ENCODE measurements around the gene EAF2. TPM values are rescaled to one million over a fixed set of nuclear protein-coding genes. Genes with fewer than 3 reads are reported as not detected.

EAF2 gene
- total RNA-seq = 10 to 100 TPM in 2 of 5 experiments, 1 to 10 TPM in 3; 6.4 to 16.1 (median 7.5) TPM
- 10 to 100 TPM; 13.6 to 16.6 TPM for polyA plus RNA-seq
- 7.1 reads per million, percentile 30 among the genes with 10 or more reads in this experiment for total RNA-seq

- peaks cover 0 to 2% (median 0%) of the 10 kb centered on the region in 11 donors for H3K9me3 Mint-ChIP-seq
- peak within 1 kb of the TSS; percentile 83 to 97 (median 93) for H3K4me3 Mint-ChIP-seq
- peaks cover 0 to 8% (median 0%) of the 10 kb centered on the region in 3 experiments for H3K36me3 ChIP-seq (ENCODE audit: control insufficient read depth in 2 of 3, insufficient read depth in 3 of 3, low read length in 3 of 3)
- ChIA-PET CTCF (no interaction called here), POLR2A (interaction anchor here (0.5 to 1.3 kb wide), 4 partner anchors 86 to 568 kb away, joined by 3 to 9 read pairs (median 4); partner anchors contain the start of genes FAM162A, GOLGB1 and HCLS1)
- H3K36me3 Mint-ChIP-seq = peaks cover 0 to 18% (median 13%) of the 10 kb centered on the region in 5 donors
- no peaks in the 10 kb centered on the region for H3K27me3 ChIP-seq (ENCODE audit: control insufficient read depth in 2 of 2, insufficient read depth in 2 of 2, low read length in 2 of 2)
- H3K4me1 ChIP-seq (ENCODE audit: control insufficient read depth in 2 of 2, insufficient read depth in 2 of 2, low read length in 2 of 2) = peaks cover 10 to 14% of the 10 kb centered on the region in 2 donors
- peaks cover 32 to 65% (median 58%) of the 10 kb centered on the region in 7 donors for H3K4me1 Mint-ChIP-seq
- intact Hi-C loops (cut with micrococcal nuclease) = loop anchor here (1.0 to 10.0 kb wide), 22 partner anchors 38 to 1750 kb away; partner anchors contain the start of genes FAM162A (in 2 of the 2), GOLGB1 (in 2 of the 2), HACD2 (in 2 of the 2) and HCLS1 (in 2 of the 2)
- H3K4me3 ChIP-seq (ENCODE audit: low read length) = peak within 1 kb of the TSS; percentile 85
- H3K9me3 ChIP-seq (ENCODE audit: control insufficient read depth in 2 of 3, low read length in 3 of 3) = no peaks in the 10 kb centered on the region
- H3K27me3 Mint-ChIP-seq = no peaks in the 10 kb centered on the region
- ATAC-seq (peak; percentile 99), DNase-seq (peak; percentile 93 to 98 (median 97))
- peak within 1 kb of the TSS; percentile 78 to 98 (median 92) for H3K27ac Mint-ChIP-seq
- peak within 1 kb of the TSS; percentile 89 for H3K27ac ChIP-seq (ENCODE audit: low read depth, low read length)
Measured at GRCh38 chr3:121834671-121835464, at the start of gene EAF2, which contains the start of gene IQCB1. EAF2 (plus strand) TSS chr3:121835209; CDS start chr3:121835286, 77 bp downstream. IQCB1 (minus strand) TSS chr3:121835060; CDS start chr3:121828960, 6,100 bp downstream.

DNA sequence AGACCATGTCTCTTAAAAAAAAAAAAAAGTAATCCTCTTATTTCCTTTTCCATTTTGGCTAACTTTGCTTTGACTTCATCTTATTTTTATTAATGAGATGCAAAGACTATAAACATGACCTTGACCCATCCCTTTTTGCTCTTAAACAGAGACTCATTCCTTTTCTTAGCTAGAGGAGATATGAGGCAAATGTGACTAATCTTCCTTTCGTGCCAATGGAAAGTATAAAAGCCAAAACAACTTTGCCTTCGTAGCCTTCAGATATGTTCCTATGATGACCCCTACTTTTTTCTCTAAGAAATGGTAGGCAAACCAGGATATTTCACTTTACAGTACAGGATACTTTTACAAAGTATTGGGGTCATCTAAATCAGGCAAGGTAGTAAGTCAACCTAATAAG, 48.5 kb upstream of the EAF2 start:
- no peak for DNase-seq
- Histone ChIP-seq H3K27me3 (ENCODE audit: control insufficient read depth in 2 of 2, insufficient read depth in 2 of 2, low read length in 2 of 2) (no peaks in the 10 kb centered on the region), H3K36me3 (ENCODE audit: control insufficient read depth in 2 of 3, insufficient read depth in 3 of 3, low read length in 3 of 3) (peaks cover 12 to 33% (median 17%) of the 10 kb centered on the region in 3 experiments), H3K9me3 (ENCODE audit: control insufficient read depth in 2 of 3, low read length in 3 of 3) (no peaks in the 10 kb centered on the region), H3K4me3 (ENCODE audit: low read length) (no peak overlapping the region), H3K27ac (ENCODE audit: low read depth, low read length) (no peak overlapping the region), H3K4me1 (ENCODE audit: control insufficient read depth in 2 of 2, insufficient read depth in 2 of 2, low read length in 2 of 2) (no peaks in the 10 kb centered on the region)
- intact Hi-C loops (cut with micrococcal nuclease) = no loop called here
- Mint-ChIP-seq H3K27me3 (no peaks in the 10 kb centered on the region), H3K4me3 (no peak overlapping the region), H3K36me3 (peaks cover 23 to 79% (median 60%) of the 10 kb centered on the region in 5 donors), H3K4me1 (peaks cover 0 to 5% (median 0%) of the 10 kb centered on the region in 7 donors), H3K9me3 (no peaks in the 10 kb centered on the region), H3K27ac (no peak overlapping the region)
- POLR2A ChIA-PET = no interaction called here
- CTCF ChIA-PET = interaction anchor here (0.6 kb wide), 1 partner anchor 217 kb away, joined by 3 read pairs; no protein-coding TSS in a partner anchor
- no peak for ATAC-seq

- no peaks in the 10 kb centered on the region for H3K27me3 Mint-ChIP-seq
- CTCF ChIA-PET = no interaction called here
- H3K27me3 ChIP-seq (ENCODE audit: control insufficient read depth in 2 of 2, insufficient read depth in 2 of 2, low read length in 2 of 2) = no peaks in the 10 kb centered on the region
- peaks cover 18 to 57% (median 36%) of the 10 kb centered on the region in 5 donors for H3K36me3 Mint-ChIP-seq
- H3K4me1 Mint-ChIP-seq = peaks cover 0 to 5% (median 0%) of the 10 kb centered on the region in 7 donors
- DNase-seq = no peak
- no peaks in the 10 kb centered on the region for H3K4me1 ChIP-seq (ENCODE audit: control insufficient read depth in 2 of 2, insufficient read depth in 2 of 2, low read length in 2 of 2)
- no peaks in the 10 kb centered on the region for H3K9me3 Mint-ChIP-seq
- H3K4me3 Mint-ChIP-seq = no peak overlapping the region
- H3K27ac Mint-ChIP-seq = no peak overlapping the region
- no peak overlapping the region for H3K4me3 ChIP-seq (ENCODE audit: low read length)
- H3K9me3 ChIP-seq (ENCODE audit: control insufficient read depth in 2 of 3, low read length in 3 of 3) = no peaks in the 10 kb centered on the region
- no peak overlapping the region for H3K27ac ChIP-seq (ENCODE audit: low read depth, low read length)
- intact Hi-C loops (cut with micrococcal nuclease) = no loop called here
- ATAC-seq = no peak
- peaks cover 13 to 33% (median 13%) of the 10 kb centered on the region in 3 experiments for H3K36me3 ChIP-seq (ENCODE audit: control insufficient read depth in 2 of 3, insufficient read depth in 3 of 3, low read length in 3 of 3)
- POLR2A ChIA-PET = no interaction called here
Measured at GRCh38 chr3:121793078-121793477, 41.9 kb upstream of the EAF2 start.

DNA sequence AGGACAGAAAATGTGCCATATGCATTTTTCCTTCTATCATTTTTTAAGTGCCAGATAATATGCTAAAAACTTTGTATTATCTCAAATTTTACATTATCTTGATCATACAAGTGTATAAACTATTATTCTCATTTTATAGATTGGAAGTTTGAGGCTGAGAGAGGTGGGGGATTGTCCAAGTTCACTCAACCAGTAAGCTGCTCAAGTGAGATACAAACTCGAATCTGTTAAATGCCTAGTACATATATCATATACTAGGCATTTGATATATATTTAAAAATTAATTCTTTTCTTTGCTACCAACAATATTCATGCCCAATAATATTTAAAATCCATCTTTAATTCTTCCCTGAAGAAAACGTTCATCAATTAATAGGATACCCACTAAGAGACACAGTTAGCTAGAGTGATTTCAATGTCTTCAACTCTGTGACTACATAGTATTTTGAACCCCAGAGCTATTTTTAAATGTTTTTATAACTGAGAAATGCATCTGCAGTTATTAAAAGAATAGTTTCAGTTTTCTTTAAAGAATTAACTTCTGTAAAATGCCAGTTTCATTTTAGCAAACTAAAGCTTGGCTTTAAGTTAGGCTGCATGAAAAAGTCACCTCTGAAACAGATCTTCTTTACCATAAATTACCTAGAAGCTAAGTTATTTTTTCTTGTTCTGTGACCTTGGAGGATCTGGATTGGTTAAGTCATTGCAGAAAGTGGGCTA, 40.6 kb upstream of the EAF2 start:
- ATAC-seq (no peak), DNase-seq (no peak)
- Mint-ChIP-seq H3K4me3 (no peak overlapping the region), H3K4me1 (peaks cover 0 to 5% (median 0%) of the 10 kb centered on the region in 7 donors), H3K9me3 (no peaks in the 10 kb centered on the region), H3K36me3 (peaks cover 6 to 44% (median 23%) of the 10 kb centered on the region in 5 donors), H3K27me3 (no peaks in the 10 kb centered on the region), H3K27ac (no peak overlapping the region)
- Histone ChIP-seq H3K9me3 (ENCODE audit: control insufficient read depth in 2 of 3, low read length in 3 of 3) (no peaks in the 10 kb centered on the region), H3K4me3 (ENCODE audit: low read length) (no peak overlapping the region), H3K4me1 (ENCODE audit: control insufficient read depth in 2 of 2, insufficient read depth in 2 of 2, low read length in 2 of 2) (no peaks in the 10 kb centered on the region), H3K27me3 (ENCODE audit: control insufficient read depth in 2 of 2, insufficient read depth in 2 of 2, low read length in 2 of 2) (no peaks in the 10 kb centered on the region), H3K36me3 (ENCODE audit: control insufficient read depth in 2 of 3, insufficient read depth in 3 of 3, low read length in 3 of 3) (peaks cover 0 to 20% (median 9%) of the 10 kb centered on the region in 3 experiments), H3K27ac (ENCODE audit: low read depth, low read length) (no peak overlapping the region)
- ChIA-PET CTCF (no interaction called here), POLR2A (no interaction called here)
- intact Hi-C loops (cut with micrococcal nuclease) = no loop called here

DNA sequence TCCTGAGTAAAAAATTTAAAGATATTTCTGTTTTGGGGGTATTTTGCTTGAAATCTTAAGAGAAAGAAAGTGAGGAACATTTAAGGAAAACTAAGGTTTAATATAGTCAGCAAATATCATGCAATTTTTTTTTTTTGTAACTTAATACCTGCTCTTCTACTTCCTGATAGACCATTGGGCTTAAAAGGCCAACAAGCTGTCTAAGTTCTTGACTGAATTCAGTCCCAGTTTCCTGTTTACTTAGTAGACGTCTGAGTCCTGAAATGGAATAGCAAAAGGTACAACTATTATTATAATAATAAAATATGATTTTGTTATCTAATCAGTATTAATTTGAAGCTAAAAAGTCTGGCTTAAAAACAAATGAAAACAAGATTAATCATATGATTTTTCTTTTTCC, 38.0 kb upstream of the EAF2 start:
- peaks cover 3 to 40% (median 19%) of the 10 kb centered on the region in 5 donors for H3K36me3 Mint-ChIP-seq
- H3K27ac ChIP-seq (ENCODE audit: low read depth, low read length) = no peak overlapping the region
- H3K4me1 ChIP-seq (ENCODE audit: control insufficient read depth in 2 of 2, insufficient read depth in 2 of 2, low read length in 2 of 2) = no peaks in the 10 kb centered on the region
- no peak overlapping the region for H3K4me3 Mint-ChIP-seq
- no peaks in the 10 kb centered on the region for H3K27me3 Mint-ChIP-seq
- H3K27ac Mint-ChIP-seq = no peak overlapping the region
- H3K9me3 ChIP-seq (ENCODE audit: control insufficient read depth in 2 of 3, low read length in 3 of 3) = no peaks in the 10 kb centered on the region
- no peak overlapping the region for H3K4me3 ChIP-seq (ENCODE audit: low read length)
- H3K27me3 ChIP-seq (ENCODE audit: control insufficient read depth in 2 of 2, insufficient read depth in 2 of 2, low read length in 2 of 2) = no peaks in the 10 kb centered on the region
- DNase-seq (no peak), ATAC-seq (no peak)
- peaks cover 0 to 14% (median 4%) of the 10 kb centered on the region in 3 experiments for H3K36me3 ChIP-seq (ENCODE audit: control insufficient read depth in 2 of 3, insufficient read depth in 3 of 3, low read length in 3 of 3)
- POLR2A ChIA-PET = no interaction called here
- intact Hi-C loops (cut with micrococcal nuclease) = loop anchor here in 1 of 2 donors (5.0 kb wide), 1 partner anchor 35 kb away; no protein-coding TSS in a partner anchor
- CTCF ChIA-PET = no interaction called here
- H3K4me1 Mint-ChIP-seq = peaks cover 0 to 6% (median 0%) of the 10 kb centered on the region in 7 donors
- H3K9me3 Mint-ChIP-seq = no peaks in the 10 kb centered on the region

DNA sequence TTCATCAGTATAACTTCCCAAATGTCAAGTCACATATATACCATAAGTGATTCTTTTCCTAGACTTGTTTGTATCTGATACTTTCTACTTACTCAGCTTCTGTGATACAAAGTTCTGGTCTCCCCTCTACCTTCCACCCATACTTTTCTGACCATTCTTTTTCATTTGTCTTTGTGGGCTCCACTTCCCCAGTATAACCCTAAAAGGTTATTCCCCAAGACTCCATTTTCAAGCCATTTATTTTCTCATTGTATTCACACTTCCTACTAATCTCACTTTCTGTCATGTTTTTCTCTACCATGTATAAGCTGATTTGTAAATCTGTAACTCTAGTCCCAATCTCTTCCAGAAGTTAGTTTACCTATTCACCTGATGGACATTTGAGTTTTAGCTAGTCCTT, 34.1 kb upstream of the EAF2 start:
- intact Hi-C loops (cut with micrococcal nuclease) = no loop called here
- H3K36me3 ChIP-seq (ENCODE audit: control insufficient read depth in 2 of 3, insufficient read depth in 3 of 3, low read length in 3 of 3) = peaks cover 0 to 15% (median 4%) of the 10 kb centered on the region in 3 experiments
- CTCF ChIA-PET = no interaction called here

More for the DNA sequence above, 34.1 kb upstream of the EAF2 start:
- H3K9me3 ChIP-seq (ENCODE audit: control insufficient read depth in 2 of 3, low read length in 3 of 3) = no peaks in the 10 kb centered on the region
- Mint-ChIP-seq H3K27me3 (no peaks in the 10 kb centered on the region), H3K9me3 (no peaks in the 10 kb centered on the region), H3K4me3 (no peak overlapping the region), H3K36me3 (peaks cover 15 to 49% (median 27%) of the 10 kb centered on the region in 5 donors), H3K27ac (peak overlapping the region in 3 of 9 donors; percentile 0 to 46 (median 1)), H3K4me1 (peaks cover 0 to 8% (median 0%) of the 10 kb centered on the region in 7 donors)
- H3K4me3 ChIP-seq (ENCODE audit: low read length) = no peak overlapping the region
- H3K4me1 ChIP-seq (ENCODE audit: control insufficient read depth in 2 of 2, insufficient read depth in 2 of 2, low read length in 2 of 2) = no peaks in the 10 kb centered on the region
- H3K27ac ChIP-seq (ENCODE audit: low read depth, low read length) = no peak overlapping the region
- ATAC-seq (no peak), DNase-seq (no peak)
- POLR2A ChIA-PET = no interaction called here
- no peaks in the 10 kb centered on the region for H3K27me3 ChIP-seq (ENCODE audit: control insufficient read depth in 2 of 2, insufficient read depth in 2 of 2, low read length in 2 of 2)
